ENCODE data around the gene DSE.

GRCh38 chr6:116404696-116405095 lies 33.9 kb downstream of the DSE start:
- TF ChIP-seq CTCF (conservative IDR thresholded peaks at IDR 0.05 in 1 of 2, IDR thresholded peaks at IDR 0.05 in 1 of 2; ENCODE audit: low read depth in 1 of 2, low read length in 2 of 2) (no peak), EZH2 (IDR thresholded peaks at IDR 0.05; ENCODE audit: low read length, missing control alignments) (no peak)
